COLO668 (cell line): Measurements from ENCODE around the gene ZNF81.
"Not testable (repeated sequence)": the region's sequence is repeated elsewhere in the genome, so short reads cannot be mapped to it uniquely, and the experiment has no call there.

ENCODE experiments used
- DNase-seq: peaks from one replicate; lab custom pipeline; 2025; ENCODE audit not compliant: unreplicated experiment; lab: John Stamatoyannopoulos, UW

ZNF81 gene

DNA sequence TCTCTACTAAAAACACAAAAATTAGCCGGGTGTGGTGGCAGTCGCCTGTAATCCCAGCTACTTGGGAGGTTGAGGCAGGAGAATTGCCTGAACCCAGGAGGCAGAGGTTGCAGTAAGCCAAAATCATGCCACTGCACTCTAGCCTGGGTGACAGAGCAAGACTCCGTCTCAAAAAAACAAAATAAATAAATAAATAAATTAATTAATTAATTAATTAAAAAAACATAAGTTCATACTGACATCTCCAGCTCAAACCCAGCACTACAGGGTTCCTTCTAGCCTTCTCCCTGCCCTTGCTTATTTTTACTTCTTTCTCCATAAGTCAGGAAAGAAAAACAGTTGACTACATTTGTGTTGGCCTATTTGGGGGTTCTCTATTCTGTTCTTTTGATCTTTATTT, 95.3 kb downstream of the ZNF81 start:
- not testable (repeated sequence) for DNase-seq

DNA sequence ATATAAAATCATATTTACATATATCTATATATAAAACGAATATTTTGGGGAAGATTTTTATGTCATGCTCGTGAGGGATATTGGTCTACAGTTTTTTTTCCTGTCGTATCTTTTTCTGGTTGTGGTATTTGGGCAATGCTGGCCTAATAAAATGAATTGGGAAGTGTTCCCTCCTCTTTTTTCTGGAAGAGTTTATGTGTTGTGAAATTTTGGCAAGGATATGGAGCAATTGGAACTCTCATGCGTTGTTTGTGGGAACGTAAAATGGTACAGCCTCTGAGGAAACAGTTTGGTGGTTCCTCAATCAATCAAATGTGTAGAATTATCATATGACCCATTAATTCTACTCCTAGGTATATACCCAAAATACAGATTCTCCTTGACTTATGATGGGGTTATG, 97.2 kb downstream of the ZNF81 start:
- DNase-seq: no peak

- no peak for DNase-seq
Observed at GRCh38 chrX:47936224-47936939, 99.7 kb downstream of the ZNF81 start.

DNA sequence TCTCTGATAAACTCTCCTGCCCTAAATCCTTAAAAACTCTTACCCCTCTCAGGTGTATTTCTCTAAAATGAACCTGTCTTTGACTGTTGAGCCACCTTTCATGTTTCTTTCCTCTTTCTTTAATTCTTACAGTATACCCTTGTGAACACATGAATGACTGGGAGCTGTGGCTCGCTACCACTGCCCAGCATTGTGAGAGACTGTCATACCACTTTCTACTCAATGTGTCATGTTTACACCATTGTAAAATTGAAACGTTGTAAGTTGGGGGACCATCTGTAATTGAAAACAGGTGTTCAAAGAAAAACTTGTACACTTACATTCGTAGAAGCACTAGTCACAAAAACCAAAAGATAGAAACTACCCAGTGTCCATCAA, 100.2 kb downstream of the ZNF81 start:
- DNase-seq: no peak

DNA sequence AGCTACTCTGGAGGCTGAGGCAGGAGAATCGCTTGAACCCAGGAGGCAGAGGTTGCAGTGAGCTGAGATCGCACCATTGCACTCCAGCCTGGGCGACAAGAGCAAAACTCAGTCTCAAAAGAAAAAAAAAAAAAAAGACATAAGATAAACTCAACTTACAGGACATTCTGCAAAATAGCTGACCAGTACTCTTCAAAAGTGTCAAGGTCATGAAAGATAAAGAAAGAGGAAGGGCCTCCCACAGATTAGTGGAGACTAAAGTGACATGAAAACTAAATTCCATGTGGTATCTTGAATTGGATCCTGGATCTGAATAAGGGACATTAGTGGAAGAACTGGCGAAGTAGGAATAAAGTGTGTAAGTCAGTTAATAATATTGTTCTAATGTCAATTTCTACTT, 103.7 kb downstream of the ZNF81 start:
- DNase-seq: no peak

GRCh38 chrX:47941423-47941822, 104.7 kb downstream of the ZNF81 start:
- no peak for DNase-seq

DNA sequence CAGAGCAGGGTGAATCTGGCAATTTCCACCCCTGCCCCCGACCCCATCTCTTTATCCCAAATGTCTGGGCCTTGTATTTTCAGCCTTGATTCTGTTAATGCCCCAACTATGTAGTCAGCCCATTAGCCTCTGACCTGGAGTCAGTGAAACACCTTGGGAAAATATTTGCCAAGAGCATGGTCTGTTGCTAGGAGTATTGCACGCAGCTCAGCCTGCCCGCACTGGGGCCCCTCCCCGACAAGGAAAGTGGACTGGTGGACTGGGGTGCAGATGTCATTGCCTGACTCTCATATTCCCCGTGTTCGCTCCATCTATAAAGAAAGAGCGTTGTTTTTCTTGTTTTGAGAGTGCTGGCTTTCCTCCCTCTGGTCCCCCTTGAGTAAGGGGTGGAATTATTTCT, 118.6 kb downstream of the ZNF81 start:
- DNase-seq: not testable (repeated sequence)

DNA sequence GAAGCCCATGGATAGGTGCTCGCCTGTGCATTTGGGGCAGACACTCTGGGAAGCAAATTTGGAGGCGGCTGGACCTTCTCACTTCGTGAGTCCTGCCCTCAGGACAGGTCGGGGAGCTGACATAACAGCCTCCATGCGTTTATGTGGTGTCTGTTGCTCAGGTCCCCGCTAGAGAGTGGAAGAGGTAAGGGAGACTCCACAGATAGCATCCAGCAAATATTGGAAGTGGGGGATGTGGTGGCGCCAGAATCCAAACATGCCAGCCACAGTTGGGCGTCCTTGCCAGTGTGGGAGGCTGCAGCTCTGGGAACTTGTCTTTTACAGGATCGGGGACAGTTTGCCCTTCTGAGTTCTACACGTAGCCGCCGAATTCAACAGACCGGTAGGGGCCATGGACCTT, 119.3 kb downstream of the ZNF81 start:
- DNase-seq: no peak

DNA sequence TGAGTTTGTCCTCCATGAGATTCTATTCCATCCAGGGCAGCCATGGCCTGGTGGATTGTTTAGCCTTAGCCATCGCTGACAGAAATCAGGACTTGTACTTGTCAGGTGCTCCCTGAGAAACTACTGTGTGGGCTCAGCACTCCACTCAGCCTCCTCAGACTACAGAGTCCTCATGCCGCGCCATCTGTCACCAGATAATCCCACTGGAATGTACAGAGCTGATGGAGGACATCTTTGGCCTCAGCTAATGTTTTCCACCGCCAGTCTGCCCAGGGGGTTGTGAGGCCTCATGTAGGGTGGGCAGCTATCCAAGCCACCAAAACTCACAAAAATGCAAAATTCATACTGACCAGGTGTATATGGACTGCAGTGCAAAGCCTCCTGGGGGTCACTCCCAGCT, 121.5 kb downstream of the ZNF81 start:
- DNase-seq: not testable (repeated sequence)

DNA sequence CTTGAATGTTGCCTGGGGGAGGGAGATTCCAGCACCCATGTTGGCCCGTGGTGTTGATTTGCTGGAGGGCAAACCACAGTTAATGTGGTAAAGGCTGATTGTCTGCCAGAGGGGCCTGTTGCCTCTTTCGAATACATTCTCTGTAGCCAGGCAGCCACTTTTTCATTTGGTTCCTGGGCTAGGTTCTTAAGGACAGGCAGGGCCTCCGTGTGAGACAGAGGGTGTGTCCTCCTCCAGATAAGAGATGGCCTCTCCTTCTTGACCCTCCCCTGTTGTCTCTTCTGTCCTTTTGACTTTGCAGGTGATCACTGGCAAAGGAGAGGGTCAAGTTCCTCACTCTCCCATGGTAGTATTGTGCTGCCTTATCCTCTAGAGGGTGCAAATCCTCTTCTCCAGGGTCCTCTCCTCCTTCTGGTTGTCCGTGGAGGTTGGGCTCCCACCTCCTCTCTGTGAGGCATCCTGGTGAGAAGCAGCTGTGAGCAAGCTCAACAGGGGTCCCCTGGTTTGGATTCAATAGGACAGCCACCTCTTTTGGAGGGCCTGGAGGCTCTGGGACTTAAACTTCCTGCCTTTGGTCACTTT, 122.2 kb downstream of the ZNF81 start:
- no peak for DNase-seq

GRCh38 chrX:47960406-47960805, 123.7 kb downstream of the ZNF81 start:
- no peak for DNase-seq

DNA sequence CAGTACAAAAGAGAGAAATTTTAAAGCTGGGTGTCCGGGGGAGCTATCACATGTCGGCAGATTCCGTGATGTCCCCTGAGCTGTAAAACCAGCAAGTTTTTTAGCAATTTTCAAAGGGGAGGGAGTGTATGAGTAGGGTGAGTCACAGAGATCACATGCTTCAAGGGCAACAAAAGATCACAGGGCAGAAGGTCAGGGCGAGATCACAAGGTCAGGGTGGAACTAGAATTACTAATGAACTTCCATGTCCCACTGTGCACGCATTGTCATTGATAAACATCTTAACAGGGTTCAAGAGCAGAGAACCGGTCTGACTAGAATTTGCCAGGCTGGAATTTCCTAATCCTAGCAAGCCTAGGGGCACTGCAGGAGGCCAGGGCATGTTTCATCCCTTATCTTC, 125.1 kb downstream of the ZNF81 start:
- DNase-seq: not testable (repeated sequence)

DNA sequence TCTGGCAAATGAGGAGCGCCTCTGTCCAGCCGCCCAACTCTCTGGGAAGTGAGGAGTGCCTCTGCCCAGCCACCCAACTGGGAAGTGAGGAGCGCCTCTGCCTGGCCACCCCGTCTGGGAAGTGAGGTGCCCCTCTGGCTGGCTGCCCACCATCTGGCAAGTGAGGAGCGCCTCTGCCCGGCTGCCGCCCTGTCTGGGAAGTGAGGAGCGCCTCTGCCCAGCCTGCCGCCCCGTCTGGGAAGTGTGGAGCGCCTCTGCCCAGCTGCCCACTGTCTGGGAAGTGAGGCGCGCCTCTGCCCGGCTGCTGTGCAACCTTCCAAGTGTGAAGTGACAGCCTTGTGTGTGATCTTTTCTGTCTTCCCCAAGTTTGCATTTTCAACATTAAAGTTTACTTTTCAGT, 128.8 kb downstream of the ZNF81 start:
- DNase-seq: not testable (repeated sequence)
